GM12801 (cell line): ENCODE measurements around the gene LARGE1.

Experiments used
- CTCF ChIP-seq: IDR thresholded peaks from one replicate; pipeline ENCODE4 v1.5.1; 2011; ENCODE audit warnings: control low read depth; ENCODE audit not compliant: insufficient read length; ENCODE audit errors: extremely low read depth

Gene LARGE1

GRCh38 chr22:33920197-33920540 lies at the start of gene LARGE1:
TSS of gene LARGE1 (minus strand) at chr22:33920476.
- no peak for TF ChIP-seq CTCF

GRCh38 chr22:33969045-33969444 lies 48.8 kb upstream of the LARGE1 start:
- TF ChIP-seq CTCF: no peak

- no peak for TF ChIP-seq CTCF
Observed at GRCh38 chr22:33964121-33964520, 43.8 kb upstream of the LARGE1 start.

- no peak for TF ChIP-seq CTCF
Observed at GRCh38 chr22:33962409-33962808, 42.1 kb upstream of the LARGE1 start.

- no peak for TF ChIP-seq CTCF
Observed at GRCh38 chr22:33958741-33959140, 38.5 kb upstream of the LARGE1 start.

GRCh38 chr22:33957086-33957485 lies 36.8 kb upstream of the LARGE1 start:
- no peak for TF ChIP-seq CTCF

GRCh38 chr22:33952776-33953175 lies 32.5 kb upstream of the LARGE1 start:
- TF ChIP-seq CTCF: no peak

- no peak for TF ChIP-seq CTCF
Observed at GRCh38 chr22:33940741-33941140, 20.5 kb upstream of the LARGE1 start.
